Stimulated activated CD4-positive, alpha-beta T cell treated with anti-CD3 and anti-CD28 coated beads, TNF-alpha, amount 100 ng/mL, for 1 hour (primary cell): Measurements from ENCODE around the gene ANAPC1.
"Not testable (repeated sequence)": the region's sequence is repeated elsewhere in the genome, so short reads cannot be mapped to it uniquely, and the experiment has no call there.

Experiments
- DNase-seq, 3 donors: peaks; one replicate each; pipeline ENCODE4 v3.0.0-alpha.2; 2020; ENCODE audit warnings: low read depth in 3 of 3, low spot score in 1 of 3

The ANAPC1 gene

GRCh38 chr2:111883661-111884591 lies at the start of gene ANAPC1:
Gene ANAPC1, minus strand, starts transcription at chr2:111884193. Its CDS starts 3,368 bp downstream, at chr2:111880825.
- DNase-seq, result peak; percentile 54 to 75 (median 66)

GRCh38 chr2:111932841-111933291 lies 48.9 kb upstream of the ANAPC1 start:
- DNase-seq, result no peak

- DNase-seq, result no peak
These were observed 46.9 kb upstream of the ANAPC1 start for GRCh38 chr2:111930875-111931274.

- no peak for DNase-seq
These were observed 46.4 kb upstream of the ANAPC1 start for GRCh38 chr2:111930409-111930808.

- no peak for DNase-seq
These were observed 43.7 kb upstream of the ANAPC1 start for GRCh38 chr2:111927723-111928122.

GRCh38 chr2:111924617-111925107 lies 40.7 kb upstream of the ANAPC1 start:
- DNase-seq, result no peak

GRCh38 chr2:111923276-111923804 lies 39.3 kb upstream of the ANAPC1 start:
- no peak for DNase-seq

DNA sequence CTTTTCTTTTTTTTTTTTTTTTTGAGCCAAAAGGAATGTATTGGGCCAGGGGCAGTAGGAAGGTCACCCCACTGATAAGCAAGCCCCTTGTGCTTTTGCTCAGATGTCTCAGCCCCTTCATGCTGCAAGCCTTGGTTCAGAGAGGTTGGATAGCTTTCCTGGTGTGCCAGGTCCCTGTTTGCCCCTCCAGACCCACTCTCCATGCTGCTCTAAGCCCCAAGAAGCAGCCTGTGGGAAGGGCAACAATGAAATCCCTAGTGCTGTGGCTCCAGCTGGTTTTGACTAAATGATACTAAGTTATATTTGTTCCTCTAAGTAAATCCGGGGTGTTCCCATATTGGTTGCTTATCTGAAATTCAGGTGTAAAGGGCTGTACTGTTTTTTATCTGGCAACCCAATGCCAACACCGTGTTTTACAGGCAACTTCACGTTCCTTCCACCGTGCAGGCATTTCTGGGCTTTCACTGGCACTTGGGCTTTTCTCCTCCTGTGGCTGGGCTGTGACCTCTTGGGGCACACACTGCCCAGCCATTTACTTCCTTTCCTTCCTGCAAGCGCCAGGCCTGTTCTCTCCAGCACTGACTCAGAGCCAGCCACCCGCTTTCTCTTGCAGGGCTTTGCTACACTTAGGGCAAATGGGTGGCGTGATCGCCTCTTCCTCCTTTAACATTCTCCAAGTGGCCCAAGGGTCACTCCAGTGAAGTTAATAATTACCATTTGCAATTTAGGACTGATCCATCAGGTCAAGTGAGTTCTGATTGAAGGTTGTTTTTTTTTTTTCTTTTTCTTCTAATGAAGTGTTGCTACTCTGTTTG lies 36.0 kb upstream of the ANAPC1 start:
- DNase-seq, result no peak

DNA sequence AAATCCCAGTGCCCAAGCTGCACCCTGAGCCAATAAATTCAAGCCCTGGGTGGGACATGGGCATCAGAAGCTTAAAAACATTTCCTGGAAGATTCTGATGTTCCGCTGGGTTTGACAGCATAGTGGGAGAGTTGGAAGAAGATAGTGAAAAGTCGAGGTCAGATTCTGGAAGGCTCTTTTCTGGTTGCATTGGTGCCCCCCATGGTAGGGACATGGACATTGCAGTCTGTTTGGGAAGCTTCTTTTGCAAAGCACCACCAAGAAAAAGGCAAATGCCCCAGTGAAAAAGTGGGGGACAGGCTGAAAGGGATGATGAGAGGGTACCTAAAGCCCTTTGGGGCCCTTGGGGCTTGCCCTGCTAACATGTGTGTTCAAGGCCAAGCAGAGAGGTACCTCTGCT lies 35.4 kb upstream of the ANAPC1 start:
- DNase-seq, result no peak

GRCh38 chr2:111918383-111918806 lies 34.4 kb upstream of the ANAPC1 start:
- DNase-seq, result no peak

DNA sequence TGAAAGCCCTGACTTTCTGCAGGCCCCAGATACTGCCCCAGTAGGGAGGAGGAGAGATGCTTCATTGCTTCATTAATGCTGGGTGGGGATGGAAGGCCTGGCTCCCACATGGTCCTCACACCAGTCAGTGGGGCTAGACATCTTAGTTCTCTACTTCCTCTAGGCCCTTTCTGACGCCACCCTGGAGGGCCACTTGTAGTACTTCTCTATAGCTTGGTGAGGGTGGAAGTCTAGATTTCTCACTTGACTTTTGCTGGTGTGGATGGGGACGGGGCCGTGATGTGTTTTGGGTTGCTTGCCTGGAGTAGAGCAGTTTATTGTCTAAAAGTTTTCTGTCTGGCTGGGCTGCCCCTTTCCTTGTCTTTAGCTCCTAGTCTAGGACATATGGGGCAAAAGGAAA lies 33.1 kb upstream of the ANAPC1 start:
- no peak for DNase-seq

- no peak for DNase-seq
These were observed 28.6 kb upstream of the ANAPC1 start for GRCh38 chr2:111912547-111912946.

DNA sequence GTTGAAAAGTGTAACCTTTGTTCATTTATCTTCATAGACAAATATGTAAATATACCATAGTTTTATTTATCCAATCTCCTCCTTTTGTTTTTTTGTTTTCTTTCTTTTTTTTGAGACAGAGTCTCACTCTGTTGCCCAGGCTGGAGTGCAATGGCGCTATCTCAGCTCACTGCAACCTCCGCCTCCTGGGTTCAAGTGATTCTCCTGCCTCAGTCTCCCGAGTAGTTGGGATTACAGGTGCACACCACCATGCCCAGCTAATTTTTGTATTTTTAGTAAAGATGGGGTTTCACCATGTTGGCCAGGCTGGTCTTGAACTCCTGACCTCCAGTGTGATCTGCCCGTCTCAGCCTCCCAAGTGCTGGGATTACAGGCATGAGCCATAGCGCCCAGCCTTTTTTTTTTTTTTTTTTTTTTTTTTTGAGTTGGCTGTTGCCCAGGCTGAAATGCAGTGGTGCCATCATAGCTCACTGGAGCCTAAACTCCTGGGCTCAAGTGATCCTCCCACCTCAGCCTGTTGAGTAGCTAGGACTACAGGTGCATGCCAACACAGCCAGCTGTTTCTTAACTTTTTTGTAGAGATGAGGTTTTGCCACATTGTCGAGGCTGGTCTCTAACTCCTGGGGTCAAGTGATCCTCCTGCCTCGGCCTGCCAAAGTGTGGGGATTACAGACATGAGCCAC lies 27.4 kb upstream of the ANAPC1 start:
- not testable (repeated sequence) for DNase-seq

GRCh38 chr2:111910609-111911277 lies 26.8 kb upstream of the ANAPC1 start:
- no peak for DNase-seq

DNA sequence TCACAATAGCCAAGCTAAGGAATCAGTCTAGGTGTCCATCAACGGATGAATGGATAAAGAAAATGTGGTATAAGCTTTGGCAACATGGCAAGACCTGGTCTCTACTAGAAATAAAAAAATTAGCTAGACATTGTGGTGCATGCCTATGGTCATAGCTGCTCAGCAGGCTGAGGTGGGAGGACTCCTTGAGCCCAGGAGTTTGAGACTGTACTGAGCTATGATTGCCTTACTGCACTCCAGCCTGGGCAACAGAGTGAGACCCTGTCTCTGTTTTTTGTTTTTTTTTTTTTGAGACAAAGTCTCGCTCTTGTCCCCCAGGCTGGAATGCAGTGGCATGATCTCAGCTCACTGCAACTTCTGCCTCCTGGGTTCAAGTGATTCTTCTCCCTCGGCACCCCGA lies 26.0 kb upstream of the ANAPC1 start:
- not testable (repeated sequence) for DNase-seq

DNA sequence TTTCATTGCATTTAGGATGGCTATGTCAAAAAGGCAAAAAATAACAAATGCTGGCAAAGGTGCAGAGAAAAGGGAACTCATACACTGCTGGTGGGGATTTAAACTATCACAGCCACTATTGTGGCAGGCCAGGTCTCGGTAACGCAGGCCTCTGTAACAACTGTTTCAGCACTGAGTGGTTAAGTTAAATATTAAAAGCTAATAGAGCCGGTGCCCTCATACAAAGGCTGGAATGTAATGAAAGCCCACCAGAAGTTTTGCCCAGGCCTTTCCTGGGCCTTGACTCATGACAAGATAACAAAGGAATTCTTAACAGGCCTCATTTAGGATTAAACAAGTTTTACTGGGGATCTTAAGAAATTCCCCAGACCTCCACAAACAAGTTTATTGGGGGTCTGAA lies 25.1 kb upstream of the ANAPC1 start:
- DNase-seq, result no peak

GRCh38 chr2:111908578-111908977 lies 24.6 kb upstream of the ANAPC1 start:
- DNase-seq, result no peak

DNA sequence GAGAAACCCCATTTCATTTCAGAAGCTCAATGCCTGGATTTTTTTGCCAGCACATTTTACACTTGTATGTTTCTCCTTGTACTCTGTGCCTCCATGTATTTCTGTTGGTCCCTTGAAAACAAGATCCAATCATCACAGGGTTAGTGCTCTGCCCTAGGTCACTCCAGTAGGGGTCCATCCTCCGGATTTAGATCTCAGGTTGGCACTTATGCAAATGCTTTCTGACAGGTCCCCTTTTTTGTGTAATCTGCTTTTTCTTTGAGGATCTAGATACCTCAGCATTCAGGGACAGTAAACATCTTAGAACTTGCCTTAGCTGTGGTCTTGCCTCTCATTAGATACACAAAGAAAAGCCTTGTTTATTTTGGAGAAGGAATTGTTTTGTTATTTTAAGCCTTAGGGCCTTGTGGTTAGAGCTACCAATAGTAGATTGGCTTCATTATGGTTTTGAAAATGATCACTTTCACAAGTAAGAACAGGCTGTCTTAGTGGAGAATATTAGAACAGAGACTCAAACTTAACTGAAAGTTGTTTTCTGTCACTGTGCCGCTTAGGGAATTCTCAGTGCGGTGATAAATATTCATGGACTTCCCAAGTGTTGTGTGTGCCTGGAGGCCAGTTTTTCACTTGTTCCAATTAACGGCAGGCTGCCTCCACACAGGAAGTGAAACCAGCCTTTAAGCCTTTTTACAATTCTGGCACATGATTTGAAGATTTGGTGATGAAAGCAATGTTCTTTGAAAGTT lies 22.2 kb upstream of the ANAPC1 start:
- DNase-seq, result no peak

- DNase-seq, result not testable (repeated sequence)
These were observed 21.5 kb upstream of the ANAPC1 start for GRCh38 chr2:111905475-111905869.
